HG03103 (cell line): ENCODE results near the gene TRMT44.
"Not testable (repeated sequence)": the region's sequence is repeated elsewhere in the genome, so short reads cannot be mapped to it uniquely, and the experiment has no call there.

Experiments
- ATAC-seq: cut with Tn5 transposase; IDR thresholded peaks from one replicate; pipeline ENCODE4 v1.9.1; 2021; ENCODE audit warnings: low read depth; ENCODE audit not compliant: unreplicated experiment

TRMT44 gene

DNA sequence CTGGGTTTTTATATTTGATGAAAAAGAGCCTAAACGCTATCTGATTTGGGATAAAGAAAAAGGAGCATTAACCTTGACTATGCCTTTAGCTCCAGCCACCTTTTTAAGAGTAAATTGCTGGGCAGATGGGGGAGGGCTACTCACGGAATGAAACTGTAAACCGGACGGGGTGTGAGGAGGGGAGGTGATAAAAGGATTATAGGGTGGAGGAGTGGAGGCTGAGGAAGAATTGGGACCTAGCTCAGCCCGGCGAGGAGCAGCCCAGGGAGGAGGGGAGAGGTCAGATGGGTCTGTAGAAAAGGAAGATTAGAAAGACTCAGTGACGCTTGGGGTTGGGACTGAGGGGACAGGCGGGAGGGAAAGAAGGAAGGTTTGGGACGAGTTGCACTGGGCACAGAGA lies 46.1 kb downstream of the TRMT44 start:
- ATAC-seq, result not testable (repeated sequence)

DNA sequence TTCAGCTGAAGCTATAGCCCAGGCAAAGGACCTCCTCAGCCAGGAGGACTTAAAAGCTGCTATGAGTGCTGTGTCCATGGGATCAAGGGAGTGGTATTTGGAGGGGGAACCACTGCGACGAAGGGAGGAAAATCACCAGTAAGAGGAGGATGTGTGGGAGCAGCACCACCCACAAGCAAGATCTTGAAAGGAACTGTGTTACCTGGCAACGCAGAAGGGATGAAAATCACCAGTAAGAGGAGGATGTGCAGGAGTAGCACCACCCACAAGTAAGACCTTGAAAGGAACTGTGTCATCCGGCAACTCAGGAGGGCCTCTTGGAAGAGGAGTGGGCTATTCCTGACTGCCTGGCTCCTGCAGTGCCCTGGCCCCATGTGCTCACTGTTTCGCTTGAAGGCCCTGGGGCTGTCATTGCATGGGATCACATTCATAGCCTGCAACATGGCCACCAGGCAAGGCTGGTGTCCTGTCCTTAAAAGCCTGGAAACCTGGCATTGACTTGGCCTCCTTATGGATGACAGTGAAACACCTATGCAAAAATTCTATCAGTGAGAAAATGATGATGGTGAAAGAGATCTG lies 48.3 kb downstream of the TRMT44 start:
- no peak for ATAC-seq

- ATAC-seq, result not testable (repeated sequence)
These were observed 50.9 kb downstream of the TRMT44 start for GRCh38 chr4:8491478-8491877.

DNA sequence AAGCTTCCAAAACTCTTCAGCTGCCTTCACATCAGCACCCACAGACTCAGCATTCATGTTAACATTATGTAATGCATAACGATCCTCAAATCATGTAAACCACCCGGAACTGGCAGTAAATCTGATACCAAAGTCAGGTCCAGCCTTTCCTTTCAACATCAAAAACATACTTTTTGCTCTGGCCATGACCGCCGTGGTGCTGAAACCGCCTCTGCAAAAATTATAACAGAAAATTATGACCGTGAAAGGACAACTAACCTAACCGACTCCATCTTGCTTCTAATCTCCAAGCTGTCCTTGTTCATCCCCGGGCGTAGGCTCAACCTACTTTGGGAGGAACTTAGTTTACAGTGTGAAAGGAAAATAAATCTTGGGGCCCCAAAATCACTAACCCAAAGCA lies 51.6 kb downstream of the TRMT44 start:
- no peak for ATAC-seq

GRCh38 chr4:8493484-8493883 lies 52.9 kb downstream of the TRMT44 start:
- ATAC-seq, result no peak

GRCh38 chr4:8494218-8494617 lies 53.6 kb downstream of the TRMT44 start:
- ATAC-seq, result no peak

- no peak for ATAC-seq
These were observed 54.5 kb downstream of the TRMT44 start for GRCh38 chr4:8494983-8495548.

GRCh38 chr4:8495803-8496202 lies 55.2 kb downstream of the TRMT44 start:
- ATAC-seq, result no peak

GRCh38 chr4:8497762-8498161 lies 57.2 kb downstream of the TRMT44 start:
- no peak for ATAC-seq

GRCh38 chr4:8500966-8501365 lies 60.4 kb downstream of the TRMT44 start:
- no peak for ATAC-seq

- ATAC-seq, result no peak
These were observed 61.2 kb downstream of the TRMT44 start for GRCh38 chr4:8501781-8502180.

DNA sequence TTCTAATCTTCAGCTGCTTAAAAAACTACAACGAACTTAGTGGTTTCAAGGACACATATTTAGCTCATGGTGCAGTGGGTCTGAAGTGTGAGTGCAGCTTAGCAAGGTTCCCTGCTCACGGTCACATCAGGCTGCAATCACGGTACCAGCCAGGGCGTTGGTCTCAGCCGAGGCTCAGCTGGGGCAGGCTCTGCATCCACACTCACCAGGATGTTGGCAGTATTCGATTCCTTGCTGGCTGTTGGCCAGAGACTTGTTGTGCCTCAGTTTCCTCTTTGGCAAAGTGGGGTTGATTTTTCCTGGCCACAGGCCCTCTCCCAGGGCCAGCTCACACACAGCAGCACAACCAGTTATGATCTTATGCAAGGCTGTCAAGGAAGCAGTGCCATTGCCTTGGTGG lies 61.8 kb downstream of the TRMT44 start:
- no peak for ATAC-seq

GRCh38 chr4:8502836-8503585 lies 62.4 kb downstream of the TRMT44 start:
- no peak for ATAC-seq

DNA sequence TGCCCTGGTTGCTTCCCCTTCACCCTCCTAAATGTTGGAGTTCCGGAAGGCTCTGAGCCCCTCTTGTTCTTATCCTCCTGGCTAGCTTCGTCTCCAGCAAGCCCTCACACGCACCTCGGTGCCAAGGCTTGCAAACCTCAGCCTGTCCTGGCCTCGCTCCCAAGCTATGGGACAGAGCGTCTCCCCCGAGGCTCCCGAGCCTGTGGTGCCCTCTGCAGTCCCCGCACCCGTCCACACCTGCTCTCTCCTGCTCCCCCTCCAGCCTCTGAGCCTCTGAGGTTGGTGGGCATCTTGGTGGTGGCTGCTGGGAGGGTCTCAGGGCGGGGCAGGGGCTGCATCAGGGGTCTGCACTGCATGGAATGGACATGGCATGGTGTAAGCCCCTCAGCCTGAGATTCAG lies 63.2 kb downstream of the TRMT44 start:
- ATAC-seq, result no peak

DNA sequence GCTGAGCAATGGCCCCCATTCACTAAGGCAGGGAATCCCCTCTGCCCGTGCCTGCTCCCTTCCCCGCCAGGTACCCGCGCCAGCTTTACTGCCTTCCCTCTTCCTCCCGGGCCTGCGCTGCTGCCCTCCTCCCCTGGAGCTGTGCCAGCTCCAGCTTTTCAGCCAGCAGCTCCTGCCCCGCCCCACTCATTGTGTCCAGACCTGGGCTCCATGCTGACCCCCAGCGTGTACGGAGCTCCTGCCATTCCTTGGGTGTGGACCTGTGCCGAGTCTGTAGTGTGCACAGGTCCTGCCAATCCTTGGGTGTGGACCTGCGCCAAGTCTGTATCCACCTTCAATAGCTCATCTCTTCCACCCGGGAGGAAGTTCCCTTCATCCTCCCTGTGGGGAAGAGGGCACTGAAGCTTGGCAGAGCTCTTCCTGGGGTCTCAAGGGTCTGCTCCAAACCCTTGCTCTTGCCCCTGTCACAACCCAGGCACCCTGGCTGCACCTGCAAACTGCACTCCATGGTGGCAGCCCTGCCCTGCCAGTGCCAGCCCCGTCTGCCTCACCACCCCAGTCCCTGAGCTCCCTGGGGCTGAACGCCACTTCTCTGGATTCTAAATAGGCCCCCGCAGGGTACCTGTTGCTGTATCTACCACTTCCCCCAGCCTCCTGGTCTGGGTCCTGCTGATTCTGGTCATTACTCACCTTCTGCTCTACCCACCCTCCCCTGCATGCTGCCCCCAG lies 63.9 kb downstream of the TRMT44 start:
- no peak for ATAC-seq

- ATAC-seq, result no peak
These were observed 64.7 kb downstream of the TRMT44 start for GRCh38 chr4:8505229-8505628.

GRCh38 chr4:8506006-8506372 lies 65.4 kb downstream of the TRMT44 start:
- no peak for ATAC-seq

GRCh38 chr4:8506373-8507195 lies 66.0 kb downstream of the TRMT44 start:
- no peak for ATAC-seq

DNA sequence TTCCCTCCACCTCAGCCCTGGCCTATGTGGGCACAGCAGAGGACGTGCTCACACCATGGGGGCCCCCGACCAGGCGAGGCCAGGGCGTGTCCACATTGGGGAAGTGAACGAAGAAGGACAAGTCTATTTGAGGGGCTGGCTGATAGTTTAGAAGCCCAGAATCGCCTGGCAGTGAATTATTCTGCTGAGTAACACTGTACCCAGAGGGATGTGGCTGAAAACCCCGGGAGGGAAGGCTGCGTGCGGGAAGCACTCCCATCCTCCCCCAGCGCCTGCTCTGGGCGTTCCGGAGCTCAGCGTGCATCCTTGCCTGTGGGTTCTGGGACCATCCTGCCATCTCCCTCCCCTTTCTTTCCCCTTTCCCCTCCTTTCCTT lies 66.6 kb downstream of the TRMT44 start:
- ATAC-seq, result no peak

- ATAC-seq, result no peak
These were observed 67.0 kb downstream of the TRMT44 start for GRCh38 chr4:8507624-8508023.

DNA sequence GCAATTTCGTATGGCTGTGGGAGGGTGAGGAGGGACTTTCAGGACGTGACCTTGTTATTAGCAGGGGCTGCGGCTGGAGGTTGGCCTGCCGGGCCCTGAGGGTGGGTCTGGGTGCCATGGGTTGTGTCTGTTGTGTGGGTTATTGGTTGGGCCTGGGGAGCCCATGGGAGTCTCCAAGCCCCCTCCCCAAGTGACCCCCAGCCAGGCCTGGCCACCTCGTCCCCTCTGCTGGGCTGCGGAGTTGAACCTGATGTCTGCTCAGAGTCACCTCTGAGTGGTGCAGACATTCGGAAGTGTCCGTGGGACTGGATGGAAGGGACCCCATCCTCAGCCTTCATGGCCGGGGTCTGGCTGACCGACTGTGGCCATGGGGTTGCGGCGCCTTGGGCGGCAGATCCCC lies 67.7 kb downstream of the TRMT44 start:
- no peak for ATAC-seq
